Activated CD4-positive, alpha-beta T cell treated with anti-CD3 and anti-CD28 coated beads, Interleukin-2, amount 50 U/mL, for 16 hours (primary cell): Measurements from ENCODE around the gene TBCD.

ENCODE experiments used
- DNase-seq: peaks from one replicate; pipeline ENCODE4 v3.0.0-alpha.2; 2020

The TBCD gene

DNA sequence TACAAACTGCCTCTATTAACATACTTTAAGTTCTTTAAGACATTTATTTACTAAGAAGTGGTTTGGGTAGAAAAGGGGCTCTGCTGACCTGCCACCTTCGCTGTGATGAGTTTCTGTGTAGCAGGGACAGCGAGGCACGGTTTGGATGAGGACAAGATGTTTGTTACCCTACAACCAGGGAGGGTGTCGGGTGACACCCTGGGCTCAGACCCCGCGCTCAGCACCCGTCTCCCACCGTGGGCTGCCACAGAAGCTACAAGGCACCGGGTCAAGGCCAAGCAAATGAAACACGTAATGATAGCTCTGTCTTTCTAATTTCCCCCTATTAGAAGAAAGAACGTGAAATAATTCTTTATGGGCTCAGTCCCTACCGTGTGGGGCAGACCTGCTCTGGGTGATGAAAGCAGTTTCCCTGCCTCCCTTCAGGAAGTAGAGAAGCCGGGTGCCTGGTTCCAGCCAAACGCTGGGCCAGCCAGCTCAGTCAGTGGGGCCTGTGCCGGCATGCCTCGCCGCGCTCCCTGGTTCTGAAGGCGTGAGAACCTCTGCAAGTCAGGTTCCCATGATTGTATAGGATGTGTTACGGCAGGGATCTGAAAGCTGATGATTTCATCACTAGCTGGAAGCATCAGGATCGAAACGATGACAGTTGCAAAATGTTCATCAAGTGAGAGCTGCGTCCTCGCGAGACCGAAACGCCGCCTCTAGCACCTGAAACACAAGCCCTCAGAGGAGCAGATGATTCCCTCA, 84.1 kb downstream of the TBCD start:
- no peak for DNase-seq

DNA sequence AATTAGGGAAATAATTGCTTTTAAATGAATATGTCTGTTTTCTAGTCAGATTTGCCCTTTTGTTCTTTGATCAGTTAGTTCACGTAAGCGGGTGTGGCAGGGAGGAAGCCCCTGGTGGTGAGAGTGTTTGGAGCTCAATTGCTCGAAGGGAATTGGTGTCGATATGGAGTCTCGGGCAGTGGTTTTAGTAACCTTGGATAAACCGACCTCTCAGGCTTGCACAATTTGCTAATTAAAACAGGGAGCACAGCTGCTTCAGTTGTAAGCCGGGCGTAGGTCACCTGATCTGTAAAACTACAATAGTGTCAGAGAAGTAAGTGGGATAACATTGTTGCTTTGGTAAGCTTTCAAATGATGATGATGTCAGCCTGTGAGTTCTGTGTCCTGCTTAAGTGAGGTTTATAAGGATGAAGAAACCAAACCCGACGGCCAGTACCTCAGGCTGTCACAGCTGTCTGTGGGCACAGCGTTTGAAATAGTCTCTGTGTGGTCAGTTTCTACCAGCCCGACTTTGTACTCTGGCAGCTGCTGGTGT, 85.0 kb downstream of the TBCD start:
- no peak for DNase-seq

DNA sequence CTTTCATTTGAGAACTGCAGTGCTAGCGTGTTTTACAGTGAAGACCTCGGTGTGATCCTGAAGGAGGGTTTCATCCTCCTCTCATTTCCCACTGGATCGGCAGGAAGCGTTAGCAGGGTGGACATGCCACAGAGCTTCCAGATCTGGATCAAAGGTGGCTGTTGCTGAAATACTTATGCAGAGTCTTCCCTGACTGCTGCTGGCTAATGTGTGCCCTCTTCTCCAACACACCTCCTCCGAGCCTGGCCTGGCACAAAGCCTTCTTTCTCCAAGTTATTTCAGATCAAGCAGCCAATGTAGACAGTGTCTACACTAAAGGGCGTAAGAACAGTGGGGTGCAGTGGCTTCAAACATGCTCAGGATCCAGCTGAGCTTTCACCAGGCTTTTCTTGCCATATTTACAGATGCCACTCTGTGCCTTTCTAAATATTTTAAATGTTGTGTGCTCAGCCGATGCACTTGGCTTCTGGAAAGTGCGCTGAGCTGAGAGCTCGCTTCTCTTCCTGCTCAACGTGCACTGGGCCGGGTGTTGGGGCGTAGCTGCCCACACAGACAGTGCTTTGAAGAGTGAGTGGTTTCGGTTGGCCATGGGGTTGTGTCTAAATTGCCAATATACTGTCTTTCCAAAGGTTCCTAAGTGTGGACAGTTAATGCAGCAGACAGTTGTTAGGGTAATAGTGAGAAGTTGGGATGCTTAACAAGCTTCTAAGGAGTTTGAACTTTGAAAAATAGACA, 85.9 kb downstream of the TBCD start:
- no peak for DNase-seq

DNA sequence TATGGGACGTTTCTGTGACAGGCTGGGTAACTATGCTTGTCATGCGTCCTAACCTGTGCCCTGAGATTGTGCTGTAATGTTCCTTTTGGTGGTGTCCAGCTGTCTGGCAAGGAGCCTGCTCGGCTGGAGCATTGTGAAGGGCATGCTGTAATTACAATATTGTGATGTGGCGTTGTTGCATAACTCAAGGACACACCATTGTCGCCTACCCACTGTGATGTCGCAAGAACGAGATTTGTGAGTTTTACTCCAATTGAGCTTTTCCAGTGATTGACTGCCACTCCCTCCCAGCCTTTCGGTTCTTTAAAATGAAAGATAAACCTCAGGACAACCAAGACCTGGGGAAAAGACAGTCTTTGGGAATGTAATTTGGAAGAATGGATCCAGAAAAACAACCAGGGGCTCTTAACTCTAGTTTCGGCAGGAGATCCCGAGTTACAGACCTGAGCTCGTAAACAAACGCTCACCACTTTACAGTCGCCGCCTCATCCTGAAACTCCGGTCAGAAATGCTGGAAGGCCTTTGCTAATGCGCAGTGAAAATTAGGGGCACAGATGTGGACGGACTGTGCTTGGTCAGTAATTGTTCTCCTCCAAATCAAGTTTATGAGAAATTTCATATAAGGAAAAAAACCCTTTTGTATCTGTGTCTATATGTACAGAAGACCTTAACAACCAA, 86.7 kb downstream of the TBCD start:
- no peak for DNase-seq

DNA sequence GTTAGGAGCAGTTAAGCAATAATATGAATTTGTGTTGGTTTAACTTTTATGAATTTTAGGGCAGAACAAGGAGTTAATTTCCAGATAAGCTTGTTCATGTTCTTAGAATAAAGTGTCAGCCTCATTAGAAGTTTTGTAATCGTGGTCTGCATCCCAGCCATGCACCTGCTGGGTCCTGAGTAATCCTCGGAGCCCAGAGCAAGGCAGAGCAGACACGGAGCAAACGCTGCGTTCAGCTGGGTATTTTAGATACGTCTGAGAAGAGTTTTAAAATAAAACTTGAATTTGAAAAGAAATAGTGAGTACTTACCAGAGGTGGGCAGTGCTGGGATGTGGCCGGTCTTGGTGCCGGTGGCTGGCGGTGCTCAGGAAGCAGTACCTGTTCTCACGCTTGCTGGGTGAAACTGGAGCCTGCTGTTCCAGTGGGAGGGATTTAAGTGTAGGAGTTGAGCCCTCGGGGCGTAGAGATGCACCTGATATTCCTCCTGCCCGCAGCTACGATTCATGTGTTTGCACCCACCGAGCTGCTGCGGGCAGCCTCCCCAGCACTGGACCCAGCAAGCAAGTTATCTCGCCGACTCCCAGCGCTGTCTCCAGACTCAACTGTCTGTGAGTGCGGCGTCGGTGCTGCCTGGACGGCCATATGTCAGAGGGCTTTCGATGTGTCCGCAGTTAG, 87.9 kb downstream of the TBCD start, which contains the start of gene ZNF750:
Gene ZNF750 (minus strand): TSS at position 406 of the 676 bp plus-strand sequence. CDS start 7,568 bp downstream, outside the sequence.
- DNase-seq: no peak

DNA sequence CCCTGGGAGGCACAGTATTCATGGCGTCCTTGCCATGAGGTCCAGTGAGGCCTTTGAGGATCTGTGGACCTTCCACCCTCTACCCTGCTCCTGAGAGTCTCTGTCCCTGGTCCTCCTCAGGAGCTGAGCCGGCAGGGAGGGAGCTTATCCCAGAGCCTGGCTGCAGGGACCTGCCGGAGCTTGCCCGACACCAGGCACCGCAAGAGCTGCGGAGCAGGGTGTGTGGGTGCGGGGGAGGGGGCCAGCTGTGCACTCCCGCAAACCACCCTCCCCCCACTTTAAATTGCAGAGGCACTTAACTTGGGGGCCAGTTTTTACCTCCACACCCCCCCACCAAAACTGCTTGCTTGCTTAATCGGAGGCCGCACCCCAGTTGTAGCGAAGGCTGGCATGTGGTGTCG, 88.6 kb downstream of the TBCD start:
- no peak for DNase-seq

DNA sequence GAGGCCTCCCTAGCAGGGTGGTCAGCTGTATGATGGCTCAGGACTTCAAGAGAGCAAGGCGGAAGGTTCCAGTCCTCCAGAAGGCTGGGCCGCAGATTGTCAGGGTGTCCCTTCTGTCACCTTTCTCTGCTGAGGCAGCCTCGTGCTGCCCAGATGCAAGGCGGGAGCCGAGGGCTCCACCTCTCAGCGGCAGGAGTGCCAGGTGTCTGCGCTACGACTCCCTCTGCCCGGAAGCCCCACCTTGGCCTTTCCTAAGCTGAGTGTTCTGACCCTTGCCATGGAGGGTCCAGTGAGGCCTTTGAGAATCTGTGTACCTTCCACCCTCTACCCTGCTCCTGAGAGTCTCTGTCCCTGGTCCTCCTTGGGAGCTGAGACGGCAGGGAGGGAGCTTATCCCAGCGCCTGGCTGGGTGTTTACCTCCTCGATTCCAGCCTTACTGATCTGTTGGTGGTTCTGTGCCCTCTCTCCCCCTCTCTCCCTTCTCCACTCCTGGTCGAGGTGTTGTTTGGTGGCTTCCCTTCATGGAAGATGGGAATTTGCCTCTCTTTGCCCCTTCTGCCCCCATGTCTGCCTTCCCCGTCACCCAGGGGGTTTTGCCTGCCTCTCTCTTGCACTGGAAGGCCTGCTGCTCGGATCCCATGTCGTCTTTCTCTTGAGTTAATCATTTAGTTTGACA, 90.2 kb downstream of the TBCD start:
- no peak for DNase-seq

DNA sequence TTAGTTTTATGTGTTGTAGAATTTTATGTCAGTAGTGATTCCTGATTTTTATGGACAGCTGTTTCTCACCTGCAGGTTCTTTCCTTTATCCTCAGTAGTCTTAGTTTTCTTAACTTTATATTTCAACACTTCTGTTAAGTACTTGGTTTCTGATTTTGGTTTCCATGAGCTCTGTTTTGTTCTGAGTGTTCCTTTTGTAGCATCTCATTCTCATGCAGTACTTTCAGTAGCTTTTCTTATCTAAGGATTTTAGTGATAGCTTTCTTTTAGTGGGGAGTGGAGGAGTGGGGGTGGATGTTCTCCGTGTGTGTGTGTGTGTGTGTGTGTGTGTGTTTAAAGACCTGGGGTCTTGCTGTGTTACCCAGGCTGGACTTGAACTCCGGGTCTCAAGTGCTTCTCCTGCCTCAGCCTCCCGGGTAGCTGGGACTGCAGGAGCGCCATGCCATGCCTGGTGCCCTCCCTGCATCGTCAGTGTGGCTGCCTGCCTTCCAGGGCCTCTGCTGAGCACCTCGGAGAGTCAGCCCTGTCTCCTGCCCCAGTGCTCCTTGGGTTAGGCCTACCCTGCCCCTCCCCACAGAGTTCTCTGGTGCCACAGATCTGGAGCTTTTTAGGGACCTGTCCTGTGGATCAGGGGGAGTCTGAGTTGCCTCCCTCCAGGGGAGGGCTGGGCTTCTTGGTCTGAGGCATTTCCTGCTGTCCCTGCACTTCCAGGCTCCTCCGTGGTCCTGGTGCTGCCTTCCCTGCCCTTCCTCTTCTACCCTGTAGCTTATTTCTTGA, 92.2 kb downstream of the TBCD start:
- DNase-seq: no peak

DNA sequence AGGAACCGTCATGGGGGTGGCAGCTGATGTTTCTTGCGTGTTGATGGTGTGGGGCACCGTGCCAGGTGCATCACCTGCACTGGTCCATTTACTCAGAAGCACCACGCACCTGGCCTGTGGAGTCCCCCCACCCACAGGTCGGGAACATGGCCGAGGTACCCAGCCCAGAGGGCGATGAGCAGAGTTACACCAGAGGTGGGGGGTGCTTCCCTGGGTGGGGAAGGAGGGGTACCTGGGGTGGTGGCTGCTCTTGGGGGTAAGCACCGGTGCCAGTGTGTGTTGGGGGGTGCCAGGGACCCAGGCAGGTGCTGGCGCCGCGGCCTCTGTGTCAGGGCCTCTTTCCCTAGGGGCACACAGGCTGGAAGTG, 92.9 kb downstream of the TBCD start:
- DNase-seq: no peak

DNA sequence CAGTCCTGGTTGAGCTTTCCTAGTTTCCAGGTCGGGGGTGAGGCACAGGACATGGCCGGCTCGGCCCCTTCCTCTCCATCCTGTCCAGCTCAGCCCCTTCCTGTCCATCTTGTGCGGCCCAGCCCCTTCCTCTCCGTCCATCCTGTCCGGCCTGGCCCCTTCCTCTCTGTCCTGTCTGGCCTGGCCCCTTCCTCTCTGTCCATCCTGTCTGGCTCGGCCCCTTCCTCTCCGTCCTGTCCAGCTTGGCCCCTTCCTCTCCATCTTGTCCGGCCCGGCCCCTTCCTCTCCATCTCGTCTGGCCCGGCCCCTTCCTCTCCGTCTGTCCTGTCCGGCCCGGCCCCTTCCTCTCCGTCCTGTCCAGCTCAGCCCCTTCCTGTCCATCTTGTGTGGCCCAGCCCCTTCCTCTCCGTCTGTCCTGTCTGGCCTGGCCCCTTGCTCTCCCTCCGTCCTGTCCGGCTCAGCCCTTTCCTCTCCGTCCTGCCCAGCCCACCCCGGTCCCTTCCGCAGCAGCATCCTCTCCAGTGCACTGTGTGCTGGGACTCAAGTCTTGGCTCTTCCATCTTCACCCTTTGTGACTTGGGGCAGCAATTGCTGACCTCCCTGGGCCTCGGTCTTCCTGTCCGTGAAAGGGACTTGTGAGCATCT, 93.4 kb downstream of the TBCD start:
- no peak for DNase-seq

DNA sequence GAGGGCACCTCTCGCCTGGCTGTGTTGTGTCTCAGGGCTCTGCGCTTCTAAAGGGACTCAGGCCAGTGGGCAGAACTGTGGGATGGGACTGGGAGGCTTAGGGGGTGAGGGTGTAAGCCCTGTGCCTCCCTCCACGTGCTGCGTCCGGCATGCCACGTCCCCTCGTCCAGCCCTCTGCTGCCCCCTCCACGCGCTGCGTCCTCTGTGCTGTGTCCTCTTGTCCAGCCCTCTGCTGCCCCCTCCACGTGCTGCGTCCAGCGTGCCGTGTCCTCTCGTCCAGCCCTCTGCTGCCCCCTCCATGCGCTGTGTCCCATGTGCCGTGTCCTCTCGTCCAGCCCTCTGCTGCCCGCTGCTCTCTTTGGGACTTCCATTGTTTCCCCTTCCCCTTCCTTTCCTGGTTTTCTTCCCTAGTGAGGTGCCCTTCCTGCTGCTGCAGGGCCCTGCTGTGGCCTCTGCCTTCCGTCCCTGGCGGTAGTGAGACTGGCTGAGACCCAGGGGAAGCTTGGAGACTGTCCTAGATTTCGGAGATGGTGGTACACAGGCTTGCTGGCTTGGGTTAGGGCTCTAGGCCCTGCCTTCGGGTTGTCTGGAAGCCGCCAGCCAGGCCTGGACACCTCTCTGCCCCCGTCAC, 94.3 kb downstream of the TBCD start:
- DNase-seq: no peak

DNA sequence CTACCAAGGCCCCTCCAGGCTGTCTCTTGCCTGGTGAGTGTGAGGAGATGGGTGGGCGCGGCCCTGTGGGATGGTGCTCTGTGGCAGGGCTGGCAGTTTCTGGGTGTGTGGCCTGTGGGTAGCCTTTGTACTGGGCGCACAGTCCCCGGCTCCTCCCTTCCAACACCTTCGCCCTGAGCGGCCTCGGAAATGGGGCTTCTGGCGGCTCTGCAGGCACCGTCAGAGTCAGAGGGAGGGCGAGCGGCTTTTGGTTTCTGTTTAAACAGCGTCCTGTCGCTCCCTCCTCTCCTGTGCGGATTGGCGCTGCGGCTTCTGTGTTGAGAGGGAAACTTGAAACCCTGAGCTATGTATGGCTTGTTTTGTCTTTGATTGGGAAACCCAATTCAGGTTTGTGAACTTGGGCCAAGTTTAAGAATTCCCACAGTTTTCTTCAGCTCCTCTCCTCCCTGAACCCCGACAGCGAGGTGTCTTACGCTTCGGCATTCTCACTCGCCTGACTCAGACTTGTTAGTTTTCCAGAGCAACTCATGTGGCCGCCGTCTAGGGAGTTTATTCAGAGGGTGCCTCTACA, 96.2 kb downstream of the TBCD start:
- DNase-seq: peak; percentile 28

DNA sequence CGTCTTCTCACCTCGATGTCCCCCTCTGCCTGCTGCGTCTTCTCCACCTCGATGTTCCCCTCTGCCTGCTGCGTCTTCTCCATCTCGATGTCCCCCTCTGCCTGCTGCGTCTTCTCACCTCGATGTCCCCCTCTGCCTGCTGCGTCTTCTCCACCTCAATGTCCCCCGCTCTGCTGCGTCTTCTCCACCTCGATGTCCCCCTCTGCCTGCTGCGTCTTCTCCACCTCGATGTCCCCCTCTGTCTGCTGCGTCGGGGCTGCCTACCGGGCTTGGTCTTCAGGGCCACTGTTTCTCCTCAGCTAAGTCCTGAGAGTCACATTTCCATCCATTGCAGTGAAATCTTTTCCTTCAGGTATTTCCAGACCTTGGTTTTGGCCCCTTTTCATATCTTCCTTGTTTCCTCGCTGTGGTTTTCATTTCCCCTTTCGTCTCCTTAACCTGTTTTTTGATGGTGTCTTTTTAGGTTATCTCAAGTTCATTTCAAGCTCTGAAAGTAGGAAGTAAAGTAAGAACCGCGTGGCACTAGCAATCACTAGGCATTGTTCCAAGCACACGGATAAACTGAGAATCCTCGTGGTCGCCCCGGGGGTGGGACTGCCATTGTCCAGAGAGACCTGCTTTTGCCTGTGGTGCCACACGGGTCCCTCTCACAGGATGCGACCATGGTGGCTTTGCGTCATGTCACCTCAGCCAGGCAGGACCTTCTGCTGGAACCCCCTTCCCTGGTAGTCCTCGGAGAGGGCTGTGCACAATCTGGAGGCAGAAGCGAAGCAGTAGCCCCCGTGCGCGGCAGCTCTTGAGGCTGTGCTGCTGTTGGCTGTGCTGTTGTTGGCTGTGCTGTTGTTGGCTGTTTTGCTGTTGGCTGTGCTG, 97.4 kb downstream of the TBCD start:
- no peak for DNase-seq

DNA sequence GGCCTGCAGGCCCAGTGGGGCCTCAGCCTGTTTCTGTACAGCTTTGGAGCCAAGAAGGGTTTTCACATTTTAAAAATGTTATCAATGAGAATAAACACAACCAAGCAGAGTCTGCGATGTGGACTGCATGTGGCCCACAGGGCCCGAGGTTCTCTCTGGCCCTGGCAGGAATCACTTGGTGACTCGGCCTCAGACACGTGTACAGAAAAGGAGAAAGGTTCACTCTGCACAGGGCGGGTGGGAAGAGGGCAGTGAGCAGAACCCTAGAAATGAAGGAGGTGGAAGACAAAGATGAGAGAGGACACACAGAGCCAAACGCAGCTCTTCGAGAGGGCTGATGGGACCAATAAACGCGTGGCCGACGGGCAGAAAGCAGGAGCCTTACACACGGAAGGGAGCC, 99.5 kb downstream of the TBCD start:
- no peak for DNase-seq

DNA sequence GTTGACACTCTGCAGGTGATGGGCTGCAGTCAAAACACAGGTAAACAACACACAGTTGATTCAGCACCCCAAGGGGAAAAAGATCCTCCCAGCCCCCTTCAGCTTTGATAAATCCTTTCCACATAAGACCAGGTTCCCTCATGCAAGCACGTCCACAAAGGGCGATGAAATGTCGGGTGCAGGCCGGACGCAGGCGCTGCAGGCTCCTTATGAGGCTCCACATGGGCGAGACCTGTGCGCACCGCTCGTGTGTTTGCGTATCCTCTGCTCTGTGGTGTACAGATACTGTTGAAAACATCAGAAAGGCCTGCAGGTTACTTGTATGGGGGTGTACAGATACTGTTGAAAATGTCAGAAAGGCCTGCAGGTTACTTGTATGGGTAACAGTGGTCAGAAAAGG, 102.4 kb downstream of the TBCD start:
- DNase-seq: no peak

DNA sequence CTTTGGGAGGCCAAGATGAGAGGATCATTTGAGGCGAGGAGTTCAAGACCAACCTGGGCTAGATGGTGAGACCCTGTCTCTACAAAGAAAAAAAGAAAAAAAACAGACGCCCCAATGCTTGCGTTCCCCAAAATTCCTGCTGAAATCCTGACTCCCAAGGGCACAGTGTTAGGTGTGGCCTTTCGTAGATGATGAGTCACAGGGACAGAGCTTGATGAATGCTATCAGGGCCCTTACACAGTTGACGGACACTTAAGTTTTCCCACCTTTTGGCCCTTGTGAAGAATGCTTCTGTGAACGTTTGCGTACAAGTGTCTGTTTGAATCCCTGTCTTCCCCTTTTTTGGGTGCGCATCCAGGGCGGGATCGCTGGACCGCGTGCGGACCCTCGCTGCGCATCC, 104.5 kb downstream of the TBCD start:
- DNase-seq: no peak

DNA sequence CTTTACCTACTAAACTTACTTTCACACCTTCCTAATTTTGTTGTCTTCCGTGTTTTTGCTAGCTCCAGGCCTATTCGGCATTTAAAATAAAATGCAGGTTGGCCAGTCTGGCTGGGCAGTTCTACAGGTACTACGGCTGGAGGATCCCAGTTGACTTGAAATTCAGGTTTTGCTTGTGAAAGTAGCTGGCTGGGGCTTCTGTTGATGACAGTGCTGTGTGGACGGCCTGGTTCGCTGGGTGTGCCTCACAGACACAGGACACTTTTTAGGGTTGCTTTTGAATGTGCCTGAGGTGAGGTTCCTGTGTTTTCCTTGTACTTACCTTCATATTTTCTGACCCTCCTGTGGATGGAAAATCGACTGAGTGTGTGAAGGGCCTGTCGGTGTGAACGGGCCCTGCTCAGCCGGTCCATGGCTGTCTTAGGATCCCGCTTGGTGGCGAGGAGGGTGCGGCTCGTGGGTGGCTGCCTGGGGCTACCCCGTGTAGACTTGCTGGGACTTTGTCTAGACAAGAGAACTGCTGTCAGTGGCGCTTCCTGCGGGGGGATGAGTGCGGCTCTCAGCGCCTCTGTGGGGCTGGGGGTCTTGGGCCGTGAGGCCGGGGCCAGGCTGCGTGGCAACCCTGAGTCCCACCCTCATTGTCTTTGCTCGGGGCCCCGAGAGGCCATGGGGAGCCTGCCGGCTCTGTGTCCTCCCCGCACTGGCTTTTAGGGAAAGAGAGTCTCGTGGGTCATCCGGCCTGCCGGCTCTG, 106.7 kb downstream of the TBCD start:
- no peak for DNase-seq
